ENCODE data around the gene SIPA1.
A peak's percentile ranks its signal among the peaks of the same experiment; 100 is the strongest.

Gene SIPA1

GRCh38 chr11:65637794-65638419 lies at the start of gene SIPA1:
Gene SIPA1 (plus strand): TSS chr11:65638101. CDS start chr11:65640922, 2,821 bp downstream.
- DNase-seq (ENCODE audit: insufficient read length, low spot score): no peak
- no peak for TF ChIP-seq CTCF (IDR thresholded peaks at IDR 0.05; ENCODE audit: insufficient read depth, missing control alignments)
- no peak for FAIRE-seq

- TF ChIP-seq CTCF (IDR thresholded peaks at IDR 0.05; ENCODE audit: insufficient read depth, missing control alignments): peak; percentile 55
- peak; percentile 80 for DNase-seq (ENCODE audit: insufficient read length, low spot score)
- no peak for FAIRE-seq
These were observed 49.5 kb upstream of the SIPA1 start for GRCh38 chr11:65588199-65589054.

GRCh38 chr11:65589444-65590239 lies 48.3 kb upstream of the SIPA1 start:
- no peak for FAIRE-seq
- DNase-seq (ENCODE audit: insufficient read length, low spot score): no peak
- TF ChIP-seq CTCF (IDR thresholded peaks at IDR 0.05; ENCODE audit: insufficient read depth, missing control alignments): no peak

- DNase-seq (ENCODE audit: insufficient read length, low spot score): no peak
- FAIRE-seq: no peak
- TF ChIP-seq CTCF (IDR thresholded peaks at IDR 0.05; ENCODE audit: insufficient read depth, missing control alignments): no peak
These were observed 47.6 kb upstream of the SIPA1 start for GRCh38 chr11:65590240-65590738.

- no peak for TF ChIP-seq CTCF (IDR thresholded peaks at IDR 0.05; ENCODE audit: insufficient read depth, missing control alignments)
- no peak for DNase-seq (ENCODE audit: insufficient read length, low spot score)
- no peak for FAIRE-seq
These were observed 45.7 kb upstream of the SIPA1 start for GRCh38 chr11:65591939-65592857.

- FAIRE-seq (no peak), DNase-seq (ENCODE audit: insufficient read length, low spot score) (no peak)
- TF ChIP-seq CTCF (IDR thresholded peaks at IDR 0.05; ENCODE audit: insufficient read depth, missing control alignments): no peak
These were observed 44.9 kb upstream of the SIPA1 start for GRCh38 chr11:65592858-65593517.

Data from D721Med (cell line).